OCI-LY1 (cell line): ENCODE results near the gene PKD1L1.

Experiments
- H2AFZ ChIP-seq: fragments of 200-600 bp; sonication (generic), shearing (Covaris generic); 2 replicates; pipeline ENCODE4 v1.6.0; 2014; ENCODE audit warnings: antibody characterized with exemption, mild to moderate bottlenecking, low read length
- H3F3A ChIP-seq: fragments of 200-600 bp; sonication (generic), shearing (Covaris generic); 2 replicates; pipeline ENCODE4 v1.6.0; 2014; ENCODE audit warnings: mild to moderate bottlenecking, antibody characterized with exemption, low read length, moderate library complexity; ENCODE audit not compliant: insufficient read depth
- H3K27ac ChIP-seq: fragments of 200-600 bp; sonication (generic); 2 replicates; pipeline ENCODE4 v1.5.1; 2014; ENCODE audit warnings: low read length, mixed run types, mild to moderate bottlenecking, low read depth; ENCODE audit not compliant: poor library complexity, severe bottlenecking
- H3K27me3 ChIP-seq: fragments of 200-600 bp; sonication (generic); 2 replicates; pipeline ENCODE4 v1.6.0; 2014; ENCODE audit warnings: antibody characterized with exemption, mild to moderate bottlenecking, low read length, moderate library complexity; ENCODE audit not compliant: insufficient read depth
- H3K36me3 ChIP-seq: fragments of 200-600 bp; sonication (generic); 2 replicates; pipeline ENCODE4 v1.6.1; 2014; ENCODE audit warnings: mild to moderate bottlenecking, antibody characterized with exemption, low read length, moderate library complexity, mixed read lengths; ENCODE audit not compliant: insufficient read depth
- H3K4me1 ChIP-seq: fragments of 200-600 bp; sonication (generic); 2 replicates; pipeline ENCODE4 v1.5.1; 2014; ENCODE audit warnings: mild to moderate bottlenecking, low read length, moderate library complexity; ENCODE audit not compliant: insufficient read depth, severe bottlenecking
- H3K4me2 ChIP-seq: fragments of 200-600 bp; sonication (generic), shearing (Covaris generic); 2 replicates; pipeline ENCODE4 v1.6.1; 2014; ENCODE audit warnings: low read length
- H3K4me3 ChIP-seq: fragments of 200-600 bp; sonication (generic); 2 replicates; pipeline ENCODE4 v1.5.1; 2014; ENCODE audit warnings: low read length, low read depth, mild to moderate bottlenecking, mixed read lengths; ENCODE audit not compliant: poor library complexity, severe bottlenecking
- H3K79me2 ChIP-seq: fragments of 200-600 bp; shearing (Covaris generic); 2 replicates; pipeline ENCODE4 v1.6.1; 2016; ENCODE audit warnings: mixed run types, low read length, mixed read lengths; ENCODE audit not compliant: insufficient read depth
- H3K9ac ChIP-seq: fragments of 200-600 bp; sonication (generic), shearing (Covaris generic); 2 replicates; pipeline ENCODE4 v1.6.1; 2014; ENCODE audit warnings: mild to moderate bottlenecking, low read length, mixed read lengths
- H3K9me2 ChIP-seq: fragments of 200-600 bp; sonication (generic), shearing (Covaris generic); 2 replicates; pipeline ENCODE4 v1.6.1; 2014; ENCODE audit warnings: low read depth, mild to moderate bottlenecking, low read length, mixed read lengths
- H3K9me3 ChIP-seq: fragments of 200-600 bp; shearing (Covaris generic); 2 replicates; pipeline ENCODE4 v1.6.1; 2014; ENCODE audit warnings: low read length, mixed read lengths
- H4K20me1 ChIP-seq: fragments of 200-600 bp; sonication (generic), shearing (Covaris generic); 2 replicates; pipeline ENCODE4 v1.6.0; 2016; ENCODE audit warnings: mild to moderate bottlenecking, low read length; ENCODE audit not compliant: insufficient read depth
- EZH2 ChIP-seq: fragments of 200-600 bp; sonication (generic), shearing (Covaris generic); IDR thresholded peaks from 2 replicates; pipeline ENCODE4 v1.8.0; 2017; ENCODE audit warnings: borderline replicate concordance, mixed run types, mild to moderate bottlenecking, antibody characterized with exemption, low read length, moderate library complexity, mixed read lengths
- TF ChIP-seq, protein P1 (sequence below): fragments of 200-600 bp; sonication (generic), shearing (Covaris generic); IDR thresholded peaks from 2 replicates; pipeline ENCODE4 v1.5.1; 2017; ENCODE audit warnings: mild to moderate bottlenecking, antibody characterized with exemption, low read length, moderate library complexity, mixed read lengths

PKD1L1 gene

GRCh38 chr7:47934831-47935230 is 13.4 kb downstream of the PKD1L1 start:
- no peak overlapping the region for H3K27ac ChIP-seq
- no peaks in the 10 kb centered on the region for H3K27me3 ChIP-seq
- H3K4me1 ChIP-seq: peaks cover 26% of the 10 kb centered on the region
- TF ChIP-seq, protein P1, sequence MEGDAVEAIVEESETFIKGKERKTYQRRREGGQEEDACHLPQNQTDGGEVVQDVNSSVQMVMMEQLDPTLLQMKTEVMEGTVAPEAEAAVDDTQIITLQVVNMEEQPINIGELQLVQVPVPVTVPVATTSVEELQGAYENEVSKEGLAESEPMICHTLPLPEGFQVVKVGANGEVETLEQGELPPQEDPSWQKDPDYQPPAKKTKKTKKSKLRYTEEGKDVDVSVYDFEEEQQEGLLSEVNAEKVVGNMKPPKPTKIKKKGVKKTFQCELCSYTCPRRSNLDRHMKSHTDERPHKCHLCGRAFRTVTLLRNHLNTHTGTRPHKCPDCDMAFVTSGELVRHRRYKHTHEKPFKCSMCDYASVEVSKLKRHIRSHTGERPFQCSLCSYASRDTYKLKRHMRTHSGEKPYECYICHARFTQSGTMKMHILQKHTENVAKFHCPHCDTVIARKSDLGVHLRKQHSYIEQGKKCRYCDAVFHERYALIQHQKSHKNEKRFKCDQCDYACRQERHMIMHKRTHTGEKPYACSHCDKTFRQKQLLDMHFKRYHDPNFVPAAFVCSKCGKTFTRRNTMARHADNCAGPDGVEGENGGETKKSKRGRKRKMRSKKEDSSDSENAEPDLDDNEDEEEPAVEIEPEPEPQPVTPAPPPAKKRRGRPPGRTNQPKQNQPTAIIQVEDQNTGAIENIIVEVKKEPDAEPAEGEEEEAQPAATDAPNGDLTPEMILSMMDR: no peak
- no peak for TF ChIP-seq EZH2
- H3K79me2 ChIP-seq: no peaks in the 10 kb centered on the region
- no peaks in the 10 kb centered on the region for H3K9me2 ChIP-seq
- no peaks in the 10 kb centered on the region for H4K20me1 ChIP-seq
- no peak overlapping the region for H3K4me2 ChIP-seq
- H3F3A ChIP-seq: no peaks in the 10 kb centered on the region
- H3K4me3 ChIP-seq: no peak overlapping the region
- no peak overlapping the region for H3K9ac ChIP-seq
- H3K9me3 ChIP-seq: no peaks in the 10 kb centered on the region
- H2AFZ ChIP-seq: no peak overlapping the region
- H3K36me3 ChIP-seq: no peaks in the 10 kb centered on the region

DNA sequence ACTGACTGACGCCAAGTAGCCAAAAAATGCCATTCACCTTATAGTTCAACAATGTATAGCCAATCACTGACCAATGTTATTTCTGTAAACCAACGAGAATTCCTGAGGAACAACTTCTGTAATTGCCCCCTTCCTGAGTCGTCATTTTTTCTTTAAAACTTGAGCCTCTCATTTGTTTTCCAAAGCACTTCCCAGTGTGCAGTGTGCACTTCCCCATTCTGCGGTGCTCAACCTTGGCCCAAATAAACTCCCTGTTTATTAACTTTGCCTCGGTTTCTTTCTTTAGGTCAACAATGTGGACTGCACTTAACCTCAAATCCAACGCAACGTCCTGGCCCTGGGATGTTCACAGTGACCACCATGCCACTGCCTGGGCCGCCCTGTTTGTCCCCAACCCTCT is 15.1 kb downstream of the PKD1L1 start:
- Histone ChIP-seq H3K27me3 (no peaks in the 10 kb centered on the region), H3K79me2 (no peaks in the 10 kb centered on the region), H3K4me1 (peaks cover 25% of the 10 kb centered on the region), H3F3A (no peaks in the 10 kb centered on the region), H4K20me1 (no peaks in the 10 kb centered on the region), H3K27ac (no peak overlapping the region), H3K9me3 (no peaks in the 10 kb centered on the region), H2AFZ (no peak overlapping the region), H3K4me3 (no peak overlapping the region), H3K4me2 (no peak overlapping the region), H3K9ac (no peak overlapping the region), H3K36me3 (no peaks in the 10 kb centered on the region), H3K9me2 (no peaks in the 10 kb centered on the region)
- TF ChIP-seq EZH2: no peak
- TF ChIP-seq, protein P1: no peak

DNA sequence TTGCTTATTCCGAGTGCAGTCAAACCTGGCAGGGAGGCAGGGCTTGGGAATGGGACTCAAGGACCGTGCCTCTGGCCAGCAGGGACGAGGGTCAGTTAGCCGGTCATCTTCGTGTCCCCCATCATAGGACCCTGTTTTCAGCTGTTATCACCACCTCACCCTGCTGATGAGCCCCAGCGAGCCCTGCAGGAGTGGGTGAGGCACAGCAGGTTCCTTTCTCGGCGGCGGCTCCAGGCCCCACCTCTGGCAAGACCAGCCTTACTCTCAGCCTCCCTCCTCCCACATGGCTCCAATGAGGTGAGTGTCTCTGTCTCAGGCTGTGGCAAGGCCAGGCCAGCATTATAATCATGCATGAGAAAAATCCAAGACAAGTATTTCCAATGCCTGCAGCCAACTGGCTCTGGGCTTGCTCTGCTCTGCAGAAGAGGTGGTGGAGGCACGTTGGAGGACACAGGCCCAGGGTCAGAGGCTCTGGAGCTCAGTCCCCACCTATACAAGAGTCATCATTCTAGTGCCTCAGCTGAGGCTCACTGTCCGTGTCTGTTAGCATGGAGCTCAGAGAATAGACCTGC is 15.7 kb downstream of the PKD1L1 start:
- Histone ChIP-seq H3K4me3 (no peak overlapping the region), H3K79me2 (no peaks in the 10 kb centered on the region), H3K4me1 (peaks cover 18% of the 10 kb centered on the region), H2AFZ (no peak overlapping the region), H3K9ac (no peak overlapping the region), H3K4me2 (no peak overlapping the region), H3F3A (no peaks in the 10 kb centered on the region), H3K9me2 (no peaks in the 10 kb centered on the region), H3K9me3 (no peaks in the 10 kb centered on the region), H3K36me3 (no peaks in the 10 kb centered on the region), H3K27me3 (no peaks in the 10 kb centered on the region), H4K20me1 (no peaks in the 10 kb centered on the region), H3K27ac (no peak overlapping the region)
- TF ChIP-seq, protein P1: no peak
- TF ChIP-seq EZH2: no peak
